NCI-H2107 treated with DMSO at 0.1 percent for 48 hours (cell line): ENCODE data around the gene LUC7L2.
"Not testable (repeated sequence)": the region's sequence is repeated elsewhere in the genome, so short reads cannot be mapped to it uniquely, and the experiment has no call there.

Experiments used
- DNase-seq: peaks from one replicate; lab custom pipeline; 2025; ENCODE audit not compliant: unreplicated experiment; lab: John Stamatoyannopoulos, UW

LUC7L2 gene

GRCh38 chr7:139439375-139439774 is 79.7 kb downstream of the LUC7L2 start:
- no peak for DNase-seq

GRCh38 chr7:139441961-139442360 is 82.3 kb downstream of the LUC7L2 start:
- no peak for DNase-seq

- no peak for DNase-seq
Measured at GRCh38 chr7:139446051-139446890, 86.6 kb downstream of the LUC7L2 start.

GRCh38 chr7:139450851-139451250 is 91.2 kb downstream of the LUC7L2 start:
- no peak for DNase-seq

- no peak for DNase-seq
Measured at GRCh38 chr7:139451638-139452037, 91.9 kb downstream of the LUC7L2 start.

- no peak for DNase-seq
Measured at GRCh38 chr7:139452958-139453672, 93.4 kb downstream of the LUC7L2 start.

GRCh38 chr7:139453673-139454321 is 94.1 kb downstream of the LUC7L2 start:
- DNase-seq = no peak

GRCh38 chr7:139455789-139456188 is 96.1 kb downstream of the LUC7L2 start:
- no peak for DNase-seq

GRCh38 chr7:139456511-139456910 is 96.8 kb downstream of the LUC7L2 start:
- DNase-seq = no peak

- no peak for DNase-seq
Measured at GRCh38 chr7:139457153-139457946, 97.7 kb downstream of the LUC7L2 start.

- DNase-seq = not testable (repeated sequence)
Measured at GRCh38 chr7:139463421-139463820, 103.7 kb downstream of the LUC7L2 start.

- DNase-seq = not testable (repeated sequence)
Measured at GRCh38 chr7:139464511-139464910, 104.8 kb downstream of the LUC7L2 start.

GRCh38 chr7:139465072-139465471 is 105.4 kb downstream of the LUC7L2 start:
- not testable (repeated sequence) for DNase-seq

GRCh38 chr7:139467729-139468128 is 108.0 kb downstream of the LUC7L2 start:
- DNase-seq = not testable (repeated sequence)

- not testable (repeated sequence) for DNase-seq
Measured at GRCh38 chr7:139468281-139468680, 108.6 kb downstream of the LUC7L2 start.

GRCh38 chr7:139471740-139472353 is 112.2 kb downstream of the LUC7L2 start:
- no peak for DNase-seq
